Gastroesophageal sphincter (tissue), 4 donors: ENCODE measurements around the gene MECR. TPM values are rescaled to one million over a fixed set of nuclear protein-coding genes. Genes with fewer than 3 reads are reported as not detected.

ENCODE experiments used
- ATAC-seq: fragments of 150-250 bp; one replicate; pipeline ENCODE4 v1.9.1; 2016; ENCODE audit warnings: mild to moderate bottlenecking, moderate library complexity
- H3K27ac ChIP-seq, 4 donors: fragments of 200-600 bp; sonication (generic) in 3 of 4; 1 replicate in 3 of 4; 2 replicates in 1 of 4; pipeline ENCODE4 v1.5.1; 2016 to 2019
- H3K27me3 ChIP-seq: fragments of 200-600 bp; sonication (generic); one replicate; pipeline ENCODE4 v1.5.1; 2019
- H3K36me3 ChIP-seq, 2 donors: fragments of 200-600 bp; sonication (generic); one replicate each; pipeline ENCODE4 v1.5.1; 2019; ENCODE audit warnings: control low read depth in 1 of 2
- H3K4me1 ChIP-seq, 3 donors: fragments of 200-600 bp; sonication (generic); 1 replicate in 2 of 3; 2 replicates in 1 of 3; pipeline ENCODE4 v1.5.1; 2016 to 2019; ENCODE audit warnings: control low read depth in 2 of 3
- H3K4me3 ChIP-seq, 2 donors: fragments of 200-600 bp; sonication (generic); one replicate each; pipeline ENCODE4 v1.5.1; 2019; ENCODE audit warnings: mild to moderate bottlenecking in 1 of 2, moderate library complexity in 1 of 2
- H3K9me3 ChIP-seq, 3 donors: fragments of 200-600 bp; sonication (generic); one replicate each; pipeline ENCODE4 v1.5.1; 2017 to 2019; ENCODE audit warnings: control low read depth in 2 of 3
- EP300 ChIP-seq: sonication (generic); formaldehyde crosslinking; IDR thresholded peaks from one replicate; pipeline ENCODE4 v1.6.1; 2017; ENCODE audit warnings: antibody characterized with exemption, mild to moderate bottlenecking
- POLR2A ChIP-seq, 2 donors: fragments of 450-650 bp; IDR thresholded peaks; one replicate each; pipeline ENCODE4 v1.6.1; 2017; ENCODE audit warnings: antibody characterized with exemption in 2 of 2, mild to moderate bottlenecking in 2 of 2, moderate library complexity in 1 of 2
- POLR2AphosphoS5 ChIP-seq: sonication (generic); formaldehyde crosslinking; IDR thresholded peaks from one replicate; pipeline ENCODE4 v1.6.1; 2017; ENCODE audit warnings: antibody characterized with exemption
- WGBS, 2 donors: methylation state at CpG; one replicate each; pipeline ENCODE4 v1.1.5; 2018; ENCODE audit warnings: low coverage in 1 of 2; 5-methylcytosine and 5-hydroxymethylcytosine counted together
- total RNA-seq, 4 donors: library from RNA; depleted of rRNA; stranded (reverse); fragments of >200 nt; gene quantifications; one replicate each; pipeline ENCODE4 v1.1.0, GENCODE V29; 2016
- TF ChIP-seq, protein P1 (sequence below), 4 experiments: fragments of 200-600 bp in 2 of 4; fragments of 450-650 bp in 2 of 4; sonication (generic) in 1 of 4; IDR thresholded peaks; one replicate each; pipeline ENCODE4 v1.5.1; 2017 to 2019; ENCODE audit warnings: antibody characterized with exemption in 4 of 4, mild to moderate bottlenecking in 2 of 4, moderate library complexity in 2 of 4

Gene MECR
- total RNA-seq, 4 donors from 2014 or later: 8.2 to 17.1 (median 12.9) TPM

DNA sequence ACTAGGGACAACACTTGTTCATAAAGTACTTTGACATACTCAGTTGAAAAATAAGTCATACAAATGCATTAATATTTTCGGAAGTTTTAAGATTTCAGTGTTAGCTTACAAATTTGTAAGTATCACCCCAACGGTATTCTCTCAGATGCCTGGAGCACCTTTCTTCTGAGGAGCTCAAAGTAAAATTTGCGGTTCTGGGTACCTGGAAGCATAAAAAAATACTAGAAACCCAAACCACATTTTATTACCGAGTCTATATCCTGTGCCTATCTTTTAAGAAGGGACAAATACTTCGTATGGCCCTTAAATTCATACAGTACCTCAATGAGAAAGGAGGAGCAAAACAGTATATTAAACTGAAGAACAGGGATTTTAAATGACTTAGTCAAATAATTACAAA lies 59.2 kb downstream of the MECR start:
- Histone ChIP-seq H3K36me3 (peaks cover 0 to 19% of the 10 kb centered on the region in 2 donors), H3K27me3 (no peaks in the 10 kb centered on the region), H3K4me1 (peaks cover 9 to 89% (median 18%) of the 10 kb centered on the region in 3 donors), H3K4me3 (no peak overlapping the region), H3K9me3 (no peaks in the 10 kb centered on the region), H3K27ac (no peak overlapping the region)
- WGBS, 2 donors: 81 to 94% methylated on average over 5 of the region's 5 CpGs
- no peak for ATAC-seq
- TF ChIP-seq, protein P1, sequence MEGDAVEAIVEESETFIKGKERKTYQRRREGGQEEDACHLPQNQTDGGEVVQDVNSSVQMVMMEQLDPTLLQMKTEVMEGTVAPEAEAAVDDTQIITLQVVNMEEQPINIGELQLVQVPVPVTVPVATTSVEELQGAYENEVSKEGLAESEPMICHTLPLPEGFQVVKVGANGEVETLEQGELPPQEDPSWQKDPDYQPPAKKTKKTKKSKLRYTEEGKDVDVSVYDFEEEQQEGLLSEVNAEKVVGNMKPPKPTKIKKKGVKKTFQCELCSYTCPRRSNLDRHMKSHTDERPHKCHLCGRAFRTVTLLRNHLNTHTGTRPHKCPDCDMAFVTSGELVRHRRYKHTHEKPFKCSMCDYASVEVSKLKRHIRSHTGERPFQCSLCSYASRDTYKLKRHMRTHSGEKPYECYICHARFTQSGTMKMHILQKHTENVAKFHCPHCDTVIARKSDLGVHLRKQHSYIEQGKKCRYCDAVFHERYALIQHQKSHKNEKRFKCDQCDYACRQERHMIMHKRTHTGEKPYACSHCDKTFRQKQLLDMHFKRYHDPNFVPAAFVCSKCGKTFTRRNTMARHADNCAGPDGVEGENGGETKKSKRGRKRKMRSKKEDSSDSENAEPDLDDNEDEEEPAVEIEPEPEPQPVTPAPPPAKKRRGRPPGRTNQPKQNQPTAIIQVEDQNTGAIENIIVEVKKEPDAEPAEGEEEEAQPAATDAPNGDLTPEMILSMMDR (IDR thresholded peaks at IDR 0.05): no peak
- no peak for TF ChIP-seq POLR2AphosphoS5

DNA sequence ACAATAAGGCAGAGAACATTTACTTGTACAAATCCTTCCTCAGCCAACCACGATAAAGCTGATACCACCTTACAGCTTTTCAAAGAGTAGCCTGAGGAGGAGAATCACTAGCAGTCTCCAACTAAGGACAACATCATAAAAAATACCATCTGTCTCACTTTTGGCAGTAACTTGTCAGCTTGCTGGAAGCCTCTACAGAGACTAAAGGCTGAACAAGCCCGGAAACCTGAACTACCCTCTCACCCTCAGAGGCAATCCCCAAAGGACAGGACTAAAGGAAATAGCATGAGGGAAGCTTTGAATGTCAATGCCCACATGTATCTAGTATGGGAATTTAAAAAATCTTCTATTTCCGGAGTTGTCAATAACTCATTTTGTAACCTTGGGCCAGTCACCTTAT lies 59.6 kb downstream of the MECR start:
- H3K36me3 ChIP-seq: peaks cover 0 to 24% of the 10 kb centered on the region in 2 donors
- H3K4me3 ChIP-seq: no peak overlapping the region
- H3K4me1 ChIP-seq: peaks cover 9 to 89% (median 18%) of the 10 kb centered on the region in 3 donors
- no peaks in the 10 kb centered on the region for H3K9me3 ChIP-seq
- 13 to 42% methylated on average over 2 to 3 of the region's 3 CpGs for WGBS, 2 donors
- no peak overlapping the region for H3K27ac ChIP-seq
- H3K27me3 ChIP-seq: no peaks in the 10 kb centered on the region
- TF ChIP-seq POLR2AphosphoS5 (no peak), POLR2A (IDR thresholded peaks at IDR 0.05) (no peak), EP300 (no peak)
- TF ChIP-seq, protein P1 (IDR thresholded peaks at IDR 0.05): no peak
- ATAC-seq: no peak

DNA sequence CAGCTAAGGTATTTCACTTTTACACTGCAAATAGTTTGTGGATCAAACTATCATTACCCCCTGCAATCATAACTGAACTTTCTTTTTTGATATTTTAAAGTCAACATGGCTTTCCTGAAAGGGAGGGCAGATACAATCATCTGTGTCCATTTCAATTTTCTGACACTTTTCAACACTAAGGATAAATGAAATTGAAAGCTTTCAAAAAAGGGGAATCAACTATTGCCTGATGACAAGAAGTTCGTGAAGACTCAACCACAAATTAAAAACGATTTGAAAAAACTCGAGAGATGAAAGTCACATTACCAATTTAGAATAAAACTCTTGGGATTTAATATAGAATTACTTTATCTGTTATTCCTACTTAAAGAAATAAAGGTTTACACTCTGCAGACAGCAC lies 60.8 kb downstream of the MECR start:
- Histone ChIP-seq H3K9me3 (no peaks in the 10 kb centered on the region), H3K36me3 (peaks cover 0 to 35% of the 10 kb centered on the region in 2 donors), H3K4me1 (peaks cover 9 to 88% (median 14%) of the 10 kb centered on the region in 3 donors), H3K27ac (no peak overlapping the region), H3K27me3 (no peaks in the 10 kb centered on the region), H3K4me3 (no peak overlapping the region)
- no peak for ATAC-seq
- 66 to 71% methylated on average over 3 of the region's 3 CpGs for WGBS, 2 donors
- TF ChIP-seq EP300: no peak
- no peak for TF ChIP-seq POLR2A (IDR thresholded peaks at IDR 0.05)
- TF ChIP-seq, protein P1 (IDR thresholded peaks at IDR 0.05): no peak
- TF ChIP-seq POLR2AphosphoS5: no peak

DNA sequence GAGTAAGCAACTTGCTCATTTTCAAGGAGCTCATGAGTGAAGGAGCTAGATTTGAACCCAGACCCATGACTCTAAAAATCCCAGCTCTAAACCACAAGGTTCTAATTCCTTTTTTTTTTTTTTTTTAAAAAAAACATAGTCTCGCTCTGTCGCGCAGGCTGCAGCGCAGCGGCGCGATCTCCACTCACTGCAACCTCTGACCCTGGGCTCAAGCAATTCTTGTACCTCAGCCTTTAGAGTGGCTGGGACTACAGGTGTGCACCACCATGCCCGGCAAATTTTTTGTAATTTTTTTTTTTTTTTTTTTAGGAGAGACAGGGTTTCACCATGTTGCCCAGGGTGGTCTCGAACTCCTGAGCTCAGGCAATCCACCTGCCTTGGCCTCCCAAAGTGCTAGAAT lies 62.8 kb downstream of the MECR start:
- Histone ChIP-seq H3K9me3 (no peaks in the 10 kb centered on the region), H3K27ac (no peak overlapping the region), H3K4me3 (no peak overlapping the region), H3K4me1 (peaks cover 9 to 89% (median 14%) of the 10 kb centered on the region in 3 donors), H3K36me3 (peaks cover 0 to 39% of the 10 kb centered on the region in 2 donors), H3K27me3 (no peaks in the 10 kb centered on the region)
- ATAC-seq: no peak
- TF ChIP-seq POLR2AphosphoS5: no peak
- TF ChIP-seq, protein P1 (IDR thresholded peaks at IDR 0.05): no peak
- TF ChIP-seq EP300: no peak
- no peak for TF ChIP-seq POLR2A (IDR thresholded peaks at IDR 0.05)
- WGBS, 2 donors: 96 to 98% methylated on average over 8 to 9 of the region's 9 CpGs

DNA sequence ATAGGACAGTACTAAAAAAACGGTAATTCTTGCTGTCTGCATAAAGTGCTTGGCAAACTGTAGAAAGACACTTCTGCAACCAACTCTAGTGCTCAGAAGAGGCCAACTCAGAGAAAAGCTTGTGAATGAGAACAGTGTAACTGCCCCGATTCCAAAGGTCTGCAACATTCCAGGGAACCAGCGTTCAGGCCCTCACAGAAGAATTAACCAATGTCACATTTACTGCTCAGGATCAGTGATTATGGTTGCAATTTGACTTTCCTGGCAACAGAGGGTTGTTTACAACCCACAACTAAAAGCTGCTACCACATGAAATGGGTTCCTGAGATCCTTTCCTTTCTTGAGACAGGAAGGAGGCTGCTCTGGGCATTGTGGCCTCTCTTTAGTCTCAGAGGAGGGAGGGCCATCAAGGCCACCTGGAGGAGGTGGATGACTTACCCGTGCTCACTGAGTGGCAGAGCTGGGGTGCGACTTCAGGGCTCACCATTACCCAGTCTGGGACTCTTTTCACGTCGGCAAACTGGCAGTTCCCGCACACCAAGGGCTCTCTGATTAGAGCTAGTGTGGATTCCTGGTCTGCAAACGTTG lies 64.3 kb downstream of the MECR start:
- Histone ChIP-seq H3K4me1 (peaks cover 7 to 91% (median 19%) of the 10 kb centered on the region in 3 donors), H3K4me3 (no peak overlapping the region), H3K27ac (no peak overlapping the region), H3K9me3 (no peaks in the 10 kb centered on the region), H3K36me3 (peaks cover 0 to 39% of the 10 kb centered on the region in 2 donors), H3K27me3 (no peaks in the 10 kb centered on the region)
- WGBS, 2 donors: 57 to 60% methylated on average over 5 to 8 of the region's 9 CpGs
- TF ChIP-seq POLR2A (IDR thresholded peaks at IDR 0.05): no peak
- TF ChIP-seq, protein P1 (IDR thresholded peaks at IDR 0.05): no peak
- no peak for TF ChIP-seq POLR2AphosphoS5
- TF ChIP-seq EP300: no peak
- ATAC-seq: no peak
